Type B pancreatic cell (in vitro differentiated cells): Measurements from ENCODE around the gene CENPS. TPM values are rescaled to one million over a fixed set of nuclear protein-coding genes. Genes with fewer than 3 reads are reported as not detected.
A peak's percentile ranks its signal among the peaks of the same experiment; 100 is the strongest.
"Not testable (repeated sequence)": the region's sequence is repeated elsewhere in the genome, so short reads cannot be mapped to it uniquely, and the experiment has no call there.

Experiments used
- DNase-seq: peaks from one replicate; pipeline ENCODE4 v3.0.0; 2021; ENCODE audit warnings: mixed read lengths; ENCODE audit not compliant: unreplicated experiment; ENCODE audit errors: extremely low spot score
- H3K27ac Mint-ChIP-seq: 2 replicates; pipeline ENCODE4 v1.8.0; 2021; ENCODE audit warnings: mild to moderate bottlenecking, mixed read lengths
- H3K27me3 Mint-ChIP-seq: 2 replicates; pipeline ENCODE4 v1.8.0; 2021; ENCODE audit warnings: mixed read lengths
- H3K36me3 Mint-ChIP-seq: 2 replicates; pipeline ENCODE4 v1.8.0; 2021; ENCODE audit warnings: mixed read lengths
- H3K4me1 Mint-ChIP-seq: one replicate; pipeline ENCODE4 v1.8.0; 2021; ENCODE audit warnings: mixed read lengths; ENCODE audit not compliant: unreplicated experiment
- H3K4me3 Mint-ChIP-seq: 2 replicates; pipeline ENCODE4 v1.8.0; 2021; ENCODE audit warnings: mild to moderate bottlenecking, mixed read lengths
- H3K9me3 Mint-ChIP-seq: 2 replicates; pipeline ENCODE4 v1.8.0; 2021; ENCODE audit warnings: mixed read lengths
- CTCF ChIP-seq: fragments of 200-600 bp; sonication (generic); conservative IDR thresholded peaks from 2 replicates; pipeline ENCODE4 v1.5.0; 2021; ENCODE audit warnings: antibody characterized with exemption, mild to moderate bottlenecking
- total RNA-seq: library from RNA; stranded (reverse); gene quantifications from 2 replicates; pipeline ENCODE4 v1.2.1, GENCODE V29; 2021; ENCODE audit warnings: low replicate concordance

Gene CENPS
- total RNA-seq, 1 donor from 2014 or later, result 24.7 TPM

- H3K9me3 Mint-ChIP-seq, result no peaks in the 10 kb centered on the region
- H3K27me3 Mint-ChIP-seq, result no peaks in the 10 kb centered on the region
- no peak overlapping the region for H3K27ac Mint-ChIP-seq
- no peak for DNase-seq
- peaks cover 3% of the 10 kb centered on the region for H3K36me3 Mint-ChIP-seq
- H3K4me1 Mint-ChIP-seq, result peaks cover 14% of the 10 kb centered on the region
- no peak for TF ChIP-seq CTCF
- no peak overlapping the region for H3K4me3 Mint-ChIP-seq
Observed at GRCh38 chr1:10470043-10470442, 39.8 kb downstream of the CENPS start.

GRCh38 chr1:10471411-10472219, 41.4 kb downstream of the CENPS start:
- Mint-ChIP-seq H3K27ac (peak overlapping the region; percentile 92), H3K9me3 (no peaks in the 10 kb centered on the region), H3K4me3 (peak overlapping the region; percentile 95), H3K4me1 (peaks cover 24% of the 10 kb centered on the region), H3K27me3 (no peaks in the 10 kb centered on the region), H3K36me3 (peaks cover 3% of the 10 kb centered on the region)
- TF ChIP-seq CTCF, result no peak
- no peak for DNase-seq

GRCh38 chr1:10472220-10473144, 42.2 kb downstream of the CENPS start, which contains the start of gene DFFA:
TSS of gene DFFA (minus strand) at chr1:10472529. CDS start at chr1:10472458, 71 bp downstream.
- Mint-ChIP-seq H3K27ac (peak within 1 kb of the TSS; percentile 92), H3K9me3 (no peaks in the 10 kb centered on the region), H3K4me1 (peaks cover 26% of the 10 kb centered on the region), H3K27me3 (no peaks in the 10 kb centered on the region), H3K4me3 (peak within 1 kb of the TSS; percentile 95), H3K36me3 (peaks cover 3% of the 10 kb centered on the region)
- peak; percentile 92 for DNase-seq
- no peak for TF ChIP-seq CTCF

GRCh38 chr1:10473145-10473765, 43.0 kb downstream of the CENPS start:
- H3K27ac Mint-ChIP-seq, result peak overlapping the region; percentile 92
- TF ChIP-seq CTCF, result no peak
- H3K36me3 Mint-ChIP-seq, result peaks cover under 1% of the 10 kb centered on the region
- H3K27me3 Mint-ChIP-seq, result no peaks in the 10 kb centered on the region
- H3K4me3 Mint-ChIP-seq, result peak overlapping the region; percentile 95
- DNase-seq, result no peak
- H3K9me3 Mint-ChIP-seq, result no peaks in the 10 kb centered on the region
- H3K4me1 Mint-ChIP-seq, result peaks cover 26% of the 10 kb centered on the region

- peaks cover 29% of the 10 kb centered on the region for H3K4me1 Mint-ChIP-seq
- not testable (repeated sequence) for DNase-seq, H3K9me3 Mint-ChIP-seq, H3K36me3 Mint-ChIP-seq, H3K27me3 Mint-ChIP-seq
- peak overlapping the region; percentile 86 for H3K27ac Mint-ChIP-seq
- H3K4me3 Mint-ChIP-seq, result peak overlapping the region; percentile 94
Observed at GRCh38 chr1:10474309-10474612, 44.0 kb downstream of the CENPS start.
